ENCODE data around the gene FOXF1. TPM values are rescaled to one million over a fixed set of nuclear protein-coding genes. Genes with fewer than 3 reads are reported as not detected.

Gene FOXF1
- total and polyA plus RNA-seq, 2 experiments from 2014 or later, result 1.5 to 4.2 TPM

DNA sequence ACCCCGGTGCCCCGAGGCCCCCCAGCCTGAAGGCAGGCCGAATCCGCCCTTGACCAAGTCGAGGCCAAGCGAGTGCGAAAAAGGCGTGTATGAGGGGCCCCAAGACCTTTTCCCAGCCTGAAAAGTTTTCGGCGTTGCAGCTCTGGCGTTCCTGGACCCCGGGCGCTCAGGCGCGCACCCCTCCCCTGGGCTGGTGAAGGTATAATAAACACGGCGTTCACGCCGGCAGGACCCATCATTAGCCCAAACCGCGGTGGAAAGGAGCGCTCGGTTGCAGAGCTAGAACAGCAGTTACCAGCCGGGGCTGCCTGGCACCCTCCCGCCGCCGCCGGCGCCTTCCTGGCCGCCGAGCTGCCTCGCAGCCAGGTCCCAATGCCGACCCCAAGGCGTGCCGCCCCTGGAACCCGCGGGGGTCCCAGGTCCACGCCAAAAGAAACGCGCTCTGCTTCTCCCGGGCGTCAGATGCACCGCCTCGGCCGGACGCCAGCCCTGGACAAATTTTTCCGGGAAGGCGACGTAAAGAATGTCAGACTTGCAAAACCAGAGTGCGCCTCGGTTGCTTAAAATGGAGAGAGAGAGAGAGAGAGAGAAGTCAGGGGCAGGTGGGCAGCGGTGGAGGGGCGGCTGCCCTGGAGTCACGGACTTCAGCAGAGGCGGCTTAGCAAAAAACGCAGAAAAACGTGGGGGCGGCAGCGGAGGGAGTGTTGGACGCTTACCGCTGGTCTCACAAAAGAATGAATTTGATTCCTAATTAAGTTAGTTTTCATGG, 11.5 kb upstream of the FOXF1 start:
- TF ChIP-seq EZH2phosphoT487 (IDR thresholded peaks at IDR 0.05; ENCODE audit: insufficient read depth, low read depth) (no peak), EZH2 (IDR thresholded peaks at IDR 0.05; ENCODE audit: insufficient read depth, poor library complexity, severe bottlenecking) (peak; percentile 76)
- Histone ChIP-seq H3K4me2 (ENCODE audit: unreplicated experiment) (no peak overlapping the region), H3K9me3 (ENCODE audit: low read depth) (no peaks in the 10 kb centered on the region), H3K4me3 (no peak overlapping the region), H4K20me1 (ENCODE audit: insufficient read depth) (no peaks in the 10 kb centered on the region), H3K9ac (no peak overlapping the region), H3K9me2 (ENCODE audit: insufficient read depth) (no peaks in the 10 kb centered on the region), H3K36me3 (ENCODE audit: low read depth) (no peaks in the 10 kb centered on the region), H2AFZ (no peak overlapping the region), H3K4me1 (ENCODE audit: insufficient read depth) (no peaks in the 10 kb centered on the region), H3K27ac (no peak overlapping the region), H3K79me2 (ENCODE audit: insufficient read depth) (no peaks in the 10 kb centered on the region), H3K27me3 (replicated peaks; ENCODE audit: insufficient read depth) (peaks cover 97% of the 10 kb centered on the region), H3F3A (ENCODE audit: insufficient read depth) (no peaks in the 10 kb centered on the region)
- in situ Hi-C loops (cut with MboI), result no loop called here
- 9% methylated on average over 59 to 61 of the region's 61 CpGs for WGBS, 2 experiments (ENCODE audit: low coverage in 1 of 2, low lambda C conversion rate in 2 of 2, missing lambda C conversion rate in 2 of 2)
- DNase-seq, result no peak

DNA sequence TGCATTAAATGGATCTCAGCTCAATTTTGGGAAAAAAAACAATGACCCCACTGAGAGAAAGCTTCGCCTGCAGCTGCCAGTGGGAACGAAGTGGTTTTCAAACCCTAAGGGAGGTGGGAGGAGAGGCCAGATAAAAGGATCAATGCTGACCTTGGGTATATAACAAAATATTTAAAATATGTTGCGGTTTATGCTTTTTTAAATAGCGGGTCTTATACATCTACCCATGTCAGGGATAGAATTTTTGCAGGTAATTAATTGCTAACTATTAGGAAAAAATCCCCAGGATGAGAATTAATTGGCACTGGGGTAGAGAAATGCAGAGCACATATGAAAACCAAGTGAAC, 10.9 kb upstream of the FOXF1 start:
- Histone ChIP-seq H3K9ac (no peak overlapping the region), H3K79me2 (ENCODE audit: insufficient read depth) (no peaks in the 10 kb centered on the region), H3K27ac (no peak overlapping the region), H2AFZ (no peak overlapping the region), H3K9me3 (ENCODE audit: low read depth) (no peaks in the 10 kb centered on the region), H3K4me3 (no peak overlapping the region), H3K4me2 (ENCODE audit: unreplicated experiment) (no peak overlapping the region), H3K36me3 (ENCODE audit: low read depth) (no peaks in the 10 kb centered on the region), H3K4me1 (ENCODE audit: insufficient read depth) (no peaks in the 10 kb centered on the region), H4K20me1 (ENCODE audit: insufficient read depth) (no peaks in the 10 kb centered on the region), H3F3A (ENCODE audit: insufficient read depth) (no peaks in the 10 kb centered on the region), H3K9me2 (ENCODE audit: insufficient read depth) (no peaks in the 10 kb centered on the region), H3K27me3 (replicated peaks; ENCODE audit: insufficient read depth) (peaks cover 97% of the 10 kb centered on the region)
- in situ Hi-C loops (cut with MboI), result no loop called here
- WGBS, 2 experiments (ENCODE audit: low coverage in 1 of 2, low lambda C conversion rate in 2 of 2, missing lambda C conversion rate in 2 of 2), result 23 to 24% methylated on average over 4 of the region's 4 CpGs
- no peak for DNase-seq
- TF ChIP-seq EZH2phosphoT487 (IDR thresholded peaks at IDR 0.05; ENCODE audit: insufficient read depth, low read depth), result no peak
- TF ChIP-seq EZH2 (IDR thresholded peaks at IDR 0.05; ENCODE audit: insufficient read depth, poor library complexity, severe bottlenecking), result peak; percentile 86

DNA sequence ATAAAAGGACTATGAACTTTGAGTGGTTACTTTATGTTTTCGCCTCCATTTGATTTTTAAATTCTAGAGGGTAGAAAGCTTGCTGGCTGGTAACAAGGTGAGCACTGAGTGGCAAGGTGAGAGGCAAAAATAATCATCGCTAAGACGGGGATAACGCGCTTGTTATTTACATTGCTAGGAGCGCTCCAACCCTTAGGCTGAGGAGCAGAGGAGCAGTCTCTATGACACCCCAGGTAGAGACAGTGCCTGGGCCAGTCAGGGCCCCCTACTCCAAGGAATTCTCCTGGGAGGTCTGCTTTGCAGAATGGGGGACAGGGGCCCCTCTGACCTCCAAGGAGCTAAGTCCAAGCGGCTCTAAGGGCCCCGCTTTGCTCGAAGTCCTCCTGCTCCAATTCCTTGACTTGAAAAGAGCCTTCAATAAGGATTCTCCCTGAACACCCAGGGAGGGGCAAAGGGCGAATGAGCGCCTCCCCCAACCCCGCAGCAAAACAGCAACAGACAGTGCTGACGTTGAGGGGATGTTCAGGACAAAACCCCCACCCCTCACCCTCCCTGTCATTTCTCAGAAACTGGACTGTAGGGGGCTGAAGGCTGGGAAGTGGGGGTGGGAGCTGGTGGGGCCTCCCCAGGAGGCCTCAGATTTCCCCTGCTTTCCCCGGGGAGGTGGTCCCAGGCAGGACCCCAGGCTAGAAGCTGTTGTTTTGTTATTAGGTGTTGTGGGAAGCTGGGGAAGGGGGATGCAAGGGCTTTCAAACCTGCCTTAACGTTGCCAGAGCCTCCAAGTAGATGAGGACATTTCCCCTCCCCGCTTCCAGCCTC, 10.2 kb upstream of the FOXF1 start:
- WGBS, 2 experiments (ENCODE audit: low coverage in 1 of 2, low lambda C conversion rate in 2 of 2, missing lambda C conversion rate in 2 of 2), result 6 to 7% methylated on average over 16 of the region's 16 CpGs
- Histone ChIP-seq H3K9ac (no peak overlapping the region), H3F3A (ENCODE audit: insufficient read depth) (no peaks in the 10 kb centered on the region), H3K4me2 (ENCODE audit: unreplicated experiment) (no peak overlapping the region), H4K20me1 (ENCODE audit: insufficient read depth) (no peaks in the 10 kb centered on the region), H3K9me2 (ENCODE audit: insufficient read depth) (no peaks in the 10 kb centered on the region), H3K9me3 (ENCODE audit: low read depth) (no peaks in the 10 kb centered on the region), H2AFZ (no peak overlapping the region), H3K27ac (no peak overlapping the region), H3K4me3 (no peak overlapping the region), H3K79me2 (ENCODE audit: insufficient read depth) (no peaks in the 10 kb centered on the region), H3K27me3 (replicated peaks; ENCODE audit: insufficient read depth) (peaks cover 97% of the 10 kb centered on the region), H3K4me1 (ENCODE audit: insufficient read depth) (no peaks in the 10 kb centered on the region), H3K36me3 (ENCODE audit: low read depth) (no peaks in the 10 kb centered on the region)
- TF ChIP-seq EZH2phosphoT487 (IDR thresholded peaks at IDR 0.05; ENCODE audit: insufficient read depth, low read depth), result no peak
- peak; percentile 84 for TF ChIP-seq EZH2 (IDR thresholded peaks at IDR 0.05; ENCODE audit: insufficient read depth, poor library complexity, severe bottlenecking)
- no peak for DNase-seq
- in situ Hi-C loops (cut with MboI), result loop anchor here (25.0 kb wide), 1 partner anchor 663 kb away; no protein-coding TSS in a partner anchor

DNA sequence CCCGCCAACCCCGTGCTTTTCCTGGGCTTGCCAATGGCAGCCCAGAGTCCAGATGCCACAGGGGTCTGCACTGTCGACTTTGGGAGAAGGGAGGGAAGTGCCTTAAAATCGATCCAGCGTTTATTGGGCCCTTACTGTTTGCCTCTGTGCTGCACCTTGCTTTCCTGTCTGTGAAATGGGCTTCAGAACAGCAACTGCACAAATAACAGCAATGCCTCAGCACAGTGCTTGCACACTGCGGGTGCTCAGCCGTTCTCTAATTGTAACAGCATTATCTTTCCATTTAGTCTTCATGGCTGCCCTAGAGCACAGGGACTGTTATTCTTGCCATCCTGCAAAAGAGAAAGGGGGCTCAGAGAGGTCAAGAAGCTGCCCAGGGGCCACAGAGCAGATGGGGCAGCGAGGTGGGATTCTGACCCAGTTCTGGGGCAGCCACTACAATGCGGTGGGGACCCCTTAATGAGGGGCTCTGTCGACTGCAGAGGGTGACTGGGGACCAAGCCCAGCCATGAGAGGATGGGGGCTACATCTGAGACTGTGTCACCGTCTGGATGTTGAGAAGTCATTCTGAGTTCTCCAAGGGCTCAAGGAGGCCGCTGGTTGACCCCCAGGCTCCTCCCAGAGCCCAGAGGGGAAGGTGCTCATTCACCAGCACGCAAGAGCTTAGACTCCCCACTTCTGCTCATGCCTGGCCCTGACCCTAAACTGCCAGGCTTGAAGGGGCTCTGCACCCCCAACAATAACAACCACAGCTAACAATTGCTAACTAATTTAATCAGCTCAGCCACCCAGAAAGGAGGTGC, 9.4 kb upstream of the FOXF1 start:
- in situ Hi-C loops (cut with MboI), result loop anchor here (25.0 kb wide), 1 partner anchor 664 kb away; no protein-coding TSS in a partner anchor
- no peak overlapping the region for H3K9ac ChIP-seq
- no peaks in the 10 kb centered on the region for H3F3A ChIP-seq (ENCODE audit: insufficient read depth)
- H2AFZ ChIP-seq, result no peak overlapping the region
- no peak overlapping the region for H3K27ac ChIP-seq
- 6 to 7% methylated on average over 13 of the region's 13 CpGs for WGBS, 2 experiments (ENCODE audit: low coverage in 1 of 2, low lambda C conversion rate in 2 of 2, missing lambda C conversion rate in 2 of 2)
- no peaks in the 10 kb centered on the region for H3K36me3 ChIP-seq (ENCODE audit: low read depth)
- no peaks in the 10 kb centered on the region for H4K20me1 ChIP-seq (ENCODE audit: insufficient read depth)
- no peaks in the 10 kb centered on the region for H3K9me2 ChIP-seq (ENCODE audit: insufficient read depth)
- no peak overlapping the region for H3K4me3 ChIP-seq
- TF ChIP-seq EZH2phosphoT487 (IDR thresholded peaks at IDR 0.05; ENCODE audit: insufficient read depth, low read depth), result no peak
- TF ChIP-seq EZH2 (IDR thresholded peaks at IDR 0.05; ENCODE audit: insufficient read depth, poor library complexity, severe bottlenecking), result no peak
- no peaks in the 10 kb centered on the region for H3K4me1 ChIP-seq (ENCODE audit: insufficient read depth)
- no peak for DNase-seq
- H3K79me2 ChIP-seq (ENCODE audit: insufficient read depth), result no peaks in the 10 kb centered on the region
- peaks cover 94% of the 10 kb centered on the region for H3K27me3 ChIP-seq (replicated peaks; ENCODE audit: insufficient read depth)
- H3K4me2 ChIP-seq (ENCODE audit: unreplicated experiment), result no peak overlapping the region
- no peaks in the 10 kb centered on the region for H3K9me3 ChIP-seq (ENCODE audit: low read depth)
